NCI-H1105 treated with DMSO at 0.1 percent for 48 hours (cell line): ENCODE data around the gene POLR3B.
"Not testable (repeated sequence)": the region's sequence is repeated elsewhere in the genome, so short reads cannot be mapped to it uniquely, and the experiment has no call there.

Source experiments
- DNase-seq: peaks from one replicate; lab custom pipeline; 2025; lab: John Stamatoyannopoulos, UW

POLR3B gene

GRCh38 chr12:106461730-106462129 lies 104.2 kb downstream of the POLR3B start:
- DNase-seq, result no peak

- not testable (repeated sequence) for DNase-seq
Measured at GRCh38 chr12:106465605-106466004, 108.1 kb downstream of the POLR3B start.

GRCh38 chr12:106475662-106476061 lies 118.1 kb downstream of the POLR3B start:
- DNase-seq, result not testable (repeated sequence)

- not testable (repeated sequence) for DNase-seq
Measured at GRCh38 chr12:106477627-106478026, 120.1 kb downstream of the POLR3B start.

- no peak for DNase-seq
Measured at GRCh38 chr12:106480251-106480650, 122.7 kb downstream of the POLR3B start.

GRCh38 chr12:106481246-106481645 lies 123.7 kb downstream of the POLR3B start:
- DNase-seq, result no peak

- no peak for DNase-seq
Measured at GRCh38 chr12:106487664-106488063, 130.1 kb downstream of the POLR3B start.

GRCh38 chr12:106488884-106489283 lies 131.3 kb downstream of the POLR3B start:
- DNase-seq, result no peak

GRCh38 chr12:106490264-106490663 lies 132.7 kb downstream of the POLR3B start:
- no peak for DNase-seq

- no peak for DNase-seq
Measured at GRCh38 chr12:106492857-106493256, 135.3 kb downstream of the POLR3B start.

- no peak for DNase-seq
Measured at GRCh38 chr12:106493531-106493930, 136.0 kb downstream of the POLR3B start.

- no peak for DNase-seq
Measured at GRCh38 chr12:106495354-106495965, 137.9 kb downstream of the POLR3B start.

GRCh38 chr12:106498056-106498455 lies 140.5 kb downstream of the POLR3B start:
- no peak for DNase-seq

GRCh38 chr12:106499628-106500027 lies 142.1 kb downstream of the POLR3B start:
- no peak for DNase-seq

- no peak for DNase-seq
Measured at GRCh38 chr12:106506691-106507090, 149.1 kb downstream of the POLR3B start.

GRCh38 chr12:106508966-106509365 lies 151.4 kb downstream of the POLR3B start:
- no peak for DNase-seq

- no peak for DNase-seq
Measured at GRCh38 chr12:106511365-106511764, 153.8 kb downstream of the POLR3B start.

- no peak for DNase-seq
Measured at GRCh38 chr12:106517314-106517713, 159.8 kb downstream of the POLR3B start.

- no peak for DNase-seq
Measured at GRCh38 chr12:106519607-106520021, 162.1 kb downstream of the POLR3B start.

GRCh38 chr12:106521901-106522300 lies 164.4 kb downstream of the POLR3B start:
- DNase-seq, result no peak

- no peak for DNase-seq
Measured at GRCh38 chr12:106522708-106523107, 165.2 kb downstream of the POLR3B start.

GRCh38 chr12:106527356-106527755 lies 169.8 kb downstream of the POLR3B start:
- DNase-seq, result no peak

GRCh38 chr12:106541201-106541600 lies 183.7 kb downstream of the POLR3B start:
- no peak for DNase-seq

- DNase-seq, result no peak
Measured at GRCh38 chr12:106551410-106551809, 193.9 kb downstream of the POLR3B start.
